ENCODE data around the gene CAST.

GRCh38 chr5:96649681-96650540, 12.3 kb upstream of the CAST start:
- TF ChIP-seq CTCF (IDR thresholded peaks at IDR 0.05; ENCODE audit: insufficient read depth, low read depth, low read length) (no peak), EZH2 (IDR thresholded peaks at IDR 0.05; ENCODE audit: insufficient read depth, low read length) (no peak)

Data from astrocyte (in vitro differentiated cells and primary cell).